Stimulated activated CD4-positive, alpha-beta T cell treated with anti-CD3 and anti-CD28 coated beads, Interleukin-1b, Interleukin-23, amount 100 ng/mL, for 24 hours (primary cell): ENCODE results near the gene WNT11.

Experiments used
- DNase-seq, 4 experiments: peaks; one replicate each; pipeline ENCODE4 v3.0.0-alpha.2; 2020; ENCODE audit warnings: low read depth in 4 of 4, low spot score in 1 of 4

Gene WNT11

GRCh38 chr11:76177250-76177686, 29.0 kb downstream of the WNT11 start:
- no peak for DNase-seq

GRCh38 chr11:76176463-76176862, 29.8 kb downstream of the WNT11 start:
- no peak for DNase-seq

- no peak for DNase-seq
Measured at GRCh38 chr11:76175783-76176182, 30.5 kb downstream of the WNT11 start.

GRCh38 chr11:76174330-76174729, 32.0 kb downstream of the WNT11 start:
- DNase-seq = no peak

GRCh38 chr11:76173663-76174062, 32.6 kb downstream of the WNT11 start:
- no peak for DNase-seq

GRCh38 chr11:76172583-76172982, 33.7 kb downstream of the WNT11 start:
- DNase-seq = no peak

GRCh38 chr11:76170468-76170867, 35.8 kb downstream of the WNT11 start:
- DNase-seq = no peak

- no peak for DNase-seq
Measured at GRCh38 chr11:76169473-76169896, 36.8 kb downstream of the WNT11 start.

GRCh38 chr11:76167590-76167989, 38.7 kb downstream of the WNT11 start:
- DNase-seq = no peak

GRCh38 chr11:76166314-76166713, 40.0 kb downstream of the WNT11 start:
- no peak for DNase-seq

GRCh38 chr11:76164861-76165751, 41.2 kb downstream of the WNT11 start:
- no peak for DNase-seq

- no peak for DNase-seq
Measured at GRCh38 chr11:76164081-76164480, 42.2 kb downstream of the WNT11 start.

- DNase-seq = no peak
Measured at GRCh38 chr11:76163289-76163880, 42.9 kb downstream of the WNT11 start.

- DNase-seq = no peak
Measured at GRCh38 chr11:76162336-76163288, 43.7 kb downstream of the WNT11 start.

GRCh38 chr11:76161261-76161961, 44.9 kb downstream of the WNT11 start:
- DNase-seq = no peak

GRCh38 chr11:76160856-76161255, 45.4 kb downstream of the WNT11 start:
- DNase-seq = no peak

GRCh38 chr11:76159983-76160661, 46.2 kb downstream of the WNT11 start:
- DNase-seq = no peak

GRCh38 chr11:76159303-76159937, 46.9 kb downstream of the WNT11 start:
- no peak for DNase-seq

- no peak for DNase-seq
Measured at GRCh38 chr11:76158394-76159302, 47.7 kb downstream of the WNT11 start.
